H1 (cell line): ENCODE data around the gene DOCK1. TPM values are rescaled to one million over a fixed set of nuclear protein-coding genes. Genes with fewer than 3 reads are reported as not detected.

Experiments
- CTCF ChIA-PET: fragments of 300-600 bp; sonication (Branson Sonifier 250); formaldehyde crosslinking; loops from one replicate; lab custom pipeline; 2021; ENCODE audit not compliant: partially characterized antibody; lab: Charles Lee
- POLR2A ChIA-PET: fragments of 300-600 bp; sonication (Branson Sonifier 250); formaldehyde crosslinking; loops from one replicate; lab custom pipeline; 2021; ENCODE audit warnings: inconsistent platforms; ENCODE audit not compliant: partially characterized antibody; lab: Charles Lee
- DNase-seq, 2 experiments: peaks; one replicate each; pipeline versions ENCODE4 v3.0.0 to v3.0.0-alpha.2; 2010 to 2022; ENCODE audit warnings: low spot score in 2 of 2, low read depth in 1 of 2, mixed read lengths in 1 of 2
- FAIRE-seq: peaks from 2 replicates; lab custom pipeline; 2011; peaks lifted over from hg19 to GRCh38; lab: Jason Lieb, UNC
- H2AFZ ChIP-seq: 2 replicates; pipeline ENCODE4 v1.8.1; 2012; ENCODE audit warnings: low read length, inconsistent platforms
- H2AK5ac ChIP-seq: 2 replicates; pipeline ENCODE4 v1.6.1; 2013; ENCODE audit warnings: low read depth, low read length
- H2BK120ac ChIP-seq: replicated peaks from 2 replicates; pipeline ENCODE3; 2013; ENCODE audit warnings: low read depth, low read length, inconsistent platforms
- H2BK12ac ChIP-seq: 2 replicates; pipeline ENCODE4 v1.6.1; 2013; ENCODE audit warnings: low read depth, low read length
- H2BK15ac ChIP-seq: 2 replicates; pipeline ENCODE4 v1.6.1; 2013; ENCODE audit warnings: low read length
- H2BK20ac ChIP-seq: 2 replicates; pipeline ENCODE4 v1.6.1; 2013; ENCODE audit warnings: low read length
- H2BK5ac ChIP-seq: 2 replicates; pipeline ENCODE4 v1.6.1; 2013; ENCODE audit warnings: low read depth, low read length
- H3K14ac ChIP-seq: 2 replicates; pipeline ENCODE4 v1.6.1; 2013; ENCODE audit warnings: inconsistent platforms; ENCODE audit not compliant: insufficient read length
- H3K18ac ChIP-seq: 2 replicates; pipeline ENCODE4 v1.6.1; 2013; ENCODE audit warnings: low read length; ENCODE audit errors: extremely low read depth
- H3K23ac ChIP-seq: 2 replicates; pipeline ENCODE4 v1.6.1; 2013; ENCODE audit warnings: inconsistent platforms; ENCODE audit not compliant: insufficient read length
- H3K23me2 ChIP-seq: 2 replicates; pipeline ENCODE4 v1.6.1; 2013; ENCODE audit warnings: low read depth, low read length
- H3K27ac ChIP-seq: 2 replicates; pipeline ENCODE4 v1.6.1; 2011; ENCODE audit warnings: low read depth, low read length, inconsistent platforms
- H3K27me3 ChIP-seq, 4 experiments: replicated peaks in 1 of 4; 1 replicate in 1 of 4; 2 replicates in 3 of 4; pipeline versions ENCODE4 v1.6.1 to v1.8.1; 2011 to 2013; ENCODE audit warnings: low read length in 3 of 4, mild to moderate bottlenecking in 3 of 4, inconsistent platforms in 2 of 4, mixed read lengths in 2 of 4, moderate library complexity in 1 of 4; ENCODE audit not compliant: control insufficient read depth in 3 of 4, insufficient read depth in 3 of 4; ENCODE audit errors: extremely low read depth in 1 of 4
- H3K36me3 ChIP-seq, 4 experiments: 2 replicates each; pipeline versions ENCODE4 v1.6.1 to v1.8.1; 2011 to 2013; ENCODE audit warnings: mild to moderate bottlenecking in 4 of 4, low read length in 3 of 4, moderate library complexity in 2 of 4, control low read depth in 1 of 4, inconsistent platforms in 1 of 4; ENCODE audit not compliant: insufficient read depth in 4 of 4, control insufficient read depth in 2 of 4
- H3K4ac ChIP-seq: replicated peaks from 2 replicates; pipeline ENCODE3; 2013; ENCODE audit warnings: low read length, low read depth, mixed read lengths, inconsistent platforms; ENCODE audit not compliant: insufficient read length
- H3K4me1 ChIP-seq, 4 experiments: replicated peaks in 1 of 4; 1 replicate in 1 of 4; 2 replicates in 3 of 4; pipeline versions ENCODE4 v1.6.1 to v1.8.1; 2011 to 2013; ENCODE audit warnings: low read length in 3 of 4, inconsistent platforms in 2 of 4, mixed read lengths in 1 of 4; ENCODE audit not compliant: insufficient read depth in 4 of 4, control insufficient read depth in 3 of 4
- H3K4me2 ChIP-seq, 2 experiments: 2 replicates each; pipeline versions ENCODE4 v1.6.1 to v1.8.1; 2011 to 2013; ENCODE audit warnings: low read depth in 2 of 2, low read length in 2 of 2, control low read depth in 1 of 2, inconsistent platforms in 1 of 2, mild to moderate bottlenecking in 1 of 2; ENCODE audit not compliant: insufficient read depth in 1 of 2
- H3K4me3 ChIP-seq, 4 experiments: fragments of 200-600, 300-600 bp in 1 of 4; sonication (generic), shearing (Covaris generic), sonication (Bioruptor Twin) in 1 of 4; 2 replicates each; pipeline versions ENCODE4 v1.5.1 to v1.8.1; 2011 to 2016; ENCODE audit warnings: low read length in 4 of 4, low read depth in 3 of 4, control low read depth in 2 of 4, inconsistent platforms in 2 of 4, mild to moderate bottlenecking in 2 of 4, mixed read lengths in 1 of 4, moderate library complexity in 1 of 4; ENCODE audit not compliant: insufficient read depth in 2 of 4; ENCODE audit errors: extremely low read depth in 1 of 4
- H3K56ac ChIP-seq: replicated peaks from 2 replicates; pipeline ENCODE3; 2013; ENCODE audit warnings: low read depth, mild to moderate bottlenecking, mixed read lengths, low read length, inconsistent platforms; ENCODE audit not compliant: insufficient read length
- H3K79me1 ChIP-seq: 2 replicates; pipeline ENCODE4 v1.6.1; 2013; ENCODE audit warnings: low read depth, low read length, control low read depth
- H3K79me2 ChIP-seq, 2 experiments: 2 replicates each; pipeline versions ENCODE4 v1.6.1 to v1.8.1; 2012 to 2013; ENCODE audit warnings: low read length in 2 of 2, mild to moderate bottlenecking in 2 of 2, inconsistent platforms in 1 of 2; ENCODE audit not compliant: insufficient read depth in 2 of 2, control insufficient read depth in 1 of 2
- H3K9ac ChIP-seq, 4 experiments: replicated peaks in 1 of 4; 1 replicate in 1 of 4; 2 replicates in 3 of 4; pipeline versions ENCODE4 v1.6.1 to v1.8.1; 2011 to 2013; ENCODE audit warnings: low read depth in 3 of 4, low read length in 3 of 4, control low read depth in 2 of 4, mild to moderate bottlenecking in 2 of 4, moderate library complexity in 2 of 4, inconsistent platforms in 1 of 4; ENCODE audit errors: extremely low read depth in 1 of 4
- H3K9me3 ChIP-seq, 2 experiments: 2 replicates each; pipeline versions ENCODE4 v1.6.1 to v1.8.1; 2012 to 2013; ENCODE audit warnings: mild to moderate bottlenecking in 2 of 2, moderate library complexity in 2 of 2, control low read depth in 1 of 2, inconsistent platforms in 1 of 2, low read depth in 1 of 2, low read length in 1 of 2, mixed read lengths in 1 of 2; ENCODE audit not compliant: insufficient read depth in 2 of 2
- H4K20me1 ChIP-seq, 2 experiments: replicated peaks in 1 of 2; 2 replicates each; pipeline versions ENCODE3 to v1.8.1; 2011 to 2013; ENCODE audit warnings: inconsistent platforms in 2 of 2, low read length in 2 of 2, mild to moderate bottlenecking in 1 of 2; ENCODE audit not compliant: insufficient read depth in 2 of 2, control insufficient read depth in 1 of 2
- H4K5ac ChIP-seq: 2 replicates; pipeline ENCODE4 v1.6.1; 2013; ENCODE audit warnings: low read length, low read depth, mixed read lengths, inconsistent platforms; ENCODE audit not compliant: insufficient read length
- H4K8ac ChIP-seq: 2 replicates; pipeline ENCODE4 v1.8.0; 2013; ENCODE audit warnings: mild to moderate bottlenecking, moderate library complexity, low read length, inconsistent platforms; ENCODE audit not compliant: insufficient read depth; ENCODE audit errors: extremely low read depth
- H4K91ac ChIP-seq: replicated peaks from 2 replicates; pipeline ENCODE3; 2013; ENCODE audit warnings: low read length, mixed read lengths, inconsistent platforms; ENCODE audit not compliant: insufficient read length
- BCL11A ChIP-seq, 2 experiments: IDR thresholded peaks; one replicate each; pipeline ENCODE4 v1.6.1; 2011; ENCODE audit warnings: low read depth in 2 of 2, low read length in 2 of 2, mild to moderate bottlenecking in 2 of 2
- EZH2 ChIP-seq: fragments of 200-600 bp; sonication (generic); IDR thresholded peaks from 2 replicates; pipeline ENCODE4 v1.7.1; 2012; ENCODE audit warnings: low read depth, mild to moderate bottlenecking, moderate library complexity, low read length, inconsistent platforms; ENCODE audit not compliant: severe bottlenecking
- NANOG ChIP-seq: IDR thresholded peaks from 2 replicates; pipeline ENCODE4 v1.6.1; 2011; ENCODE audit warnings: low read length, low read depth, mild to moderate bottlenecking, inconsistent platforms; ENCODE audit not compliant: insufficient read depth, poor library complexity, severe bottlenecking
- POLR2A ChIP-seq, 2 experiments: IDR thresholded peaks; 1 replicate in 1 of 2; 2 replicates in 1 of 2; pipeline ENCODE4 v1.6.1; 2011; ENCODE audit warnings: low read depth in 2 of 2, low read length in 2 of 2, mild to moderate bottlenecking in 2 of 2; ENCODE audit errors: control extremely low read depth in 1 of 2
- POLR2AphosphoS5 ChIP-seq: IDR thresholded peaks from 2 replicates; pipeline ENCODE4 v1.6.1; 2011; ENCODE audit warnings: low read depth, low read length
- SAP30 ChIP-seq: fragments of 300-600 bp; sonication (generic); IDR thresholded peaks from 2 replicates; pipeline ENCODE4 v1.7.1; 2012; ENCODE audit warnings: low read length, moderate library complexity, mild to moderate bottlenecking, inconsistent platforms; ENCODE audit not compliant: insufficient read depth, insufficient replicate concordance
- SIX5 ChIP-seq: IDR thresholded peaks from 2 replicates; pipeline ENCODE4 v1.6.1; 2011; ENCODE audit warnings: mild to moderate bottlenecking, low read depth, low read length
- TCF12 ChIP-seq: IDR thresholded peaks from 2 replicates; pipeline ENCODE4 v1.6.1; 2011; ENCODE audit warnings: low read depth, mild to moderate bottlenecking, low read length
- WGBS, 2 experiments: shearing (Covaris generic) in 1 of 2; methylation state at CpG; one replicate each; pipeline versions ENCODE4 v1.1.6 to v1.1.7; 2013 to 2015; ENCODE audit warnings: low lambda C conversion rate in 2 of 2, mixed read lengths in 2 of 2, inconsistent platforms in 1 of 2, low coverage in 1 of 2, missing lambda C conversion rate in 1 of 2; ENCODE audit not compliant: insufficient replicate concordance in 2 of 2, insufficient coverage in 1 of 2, insufficient read length in 1 of 2; ENCODE audit errors: extremely low coverage in 1 of 2, missing lambda C conversion rate in 1 of 2; 5-methylcytosine and 5-hydroxymethylcytosine counted together
- polyA plus RNA-seq, 7 experiments: library from polyadenylated mRNA; depleted of rRNA in 3 of 7; stranded (reverse) in 5 of 7; unstranded in 2 of 7; fragments of >200 nt in 5 of 7; fragments of 200-250 nt in 2 of 7; gene quantifications; 1 replicate in 5 of 7; 2 replicates in 1 of 7; 4 replicates in 1 of 7; pipeline versions ENCODE4 v1.2.1 to v1.2.3, GENCODE V29; 2011 to 2013; ENCODE audit warnings: missing spikeins in 2 of 7, mixed read lengths in 2 of 7
- total RNA-seq: library from RNA; stranded (reverse); fragmentation: NEBNext Ultra II Directional; extraction: Animal tissue kit (Norgen Biotek cat#: 25700); gene quantifications from 2 replicates; pipeline ENCODE4 v1.2.1, GENCODE V29; 2021

Gene DOCK1
- total and polyA plus RNA-seq, 2 of the 8 experiments (the other 6 are each of a cell fraction or from before 2014, with no cell fraction given), result 11.6 to 53.0 TPM

DNA sequence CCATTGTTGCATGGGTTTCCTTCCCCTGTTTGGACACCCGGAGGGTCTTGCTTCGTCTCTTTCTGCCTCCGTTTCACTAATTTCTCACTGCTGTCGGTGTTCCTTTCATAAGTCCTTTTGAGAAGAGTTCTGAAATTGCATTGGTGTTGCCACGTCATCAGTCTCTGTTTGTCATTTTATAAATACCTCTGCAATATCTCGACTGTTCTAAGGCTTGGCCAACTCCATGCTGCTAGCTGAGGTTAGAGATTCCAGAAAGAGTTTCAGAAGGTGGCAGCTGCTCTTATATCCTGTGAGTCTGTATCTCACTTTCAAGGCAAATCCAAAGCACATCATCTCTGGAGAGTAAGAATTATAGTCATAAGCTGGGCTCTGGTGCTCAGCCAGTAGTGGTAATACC lies 439.1 kb downstream of the DOCK1 start:
- FAIRE-seq, result no peak
- 94% methylated on average over 6 of the region's 6 CpGs; no CpG with 5 or more reads in 1 of the 2 experiments for WGBS, 2 experiments

More for the DNA sequence above, 439.1 kb downstream of the DOCK1 start:
- Histone ChIP-seq H3K18ac (no peak overlapping the region), H3K9me3 (no peaks in the 10 kb centered on the region), H2BK5ac (no peak overlapping the region), H2BK12ac (no peak overlapping the region), H2AK5ac (no peak overlapping the region), H3K14ac (no peak overlapping the region), H3K9ac (no peak overlapping the region), H3K79me1 (no peaks in the 10 kb centered on the region), H3K56ac (no peak overlapping the region), H3K4me1 (peaks cover 0 to 8% (median 2%) of the 10 kb centered on the region in 4 experiments; a peak in 2 of 7 replicates), H4K8ac (no peak overlapping the region), H3K36me3 (no peaks in the 10 kb centered on the region), H3K27me3 (no peaks in the 10 kb centered on the region), H3K23me2 (no peaks in the 10 kb centered on the region), H3K79me2 (no peaks in the 10 kb centered on the region), H3K4me2 (no peak overlapping the region), H3K4me3 (no peak overlapping the region), H4K91ac (no peak overlapping the region), H3K23ac (no peak overlapping the region), H2BK20ac (no peak overlapping the region), H2AFZ (no peak overlapping the region), H3K4ac (no peak overlapping the region), H4K5ac (no peak overlapping the region), H2BK120ac (no peak overlapping the region), H3K27ac (no peak overlapping the region), H4K20me1 (no peaks in the 10 kb centered on the region), H2BK15ac (no peak overlapping the region)
- CTCF ChIA-PET, result no interaction called here
- DNase-seq, result no peak
- POLR2A ChIA-PET, result no interaction called here
- no peak for TF ChIP-seq SIX5
- no peak for TF ChIP-seq POLR2A (IDR thresholded peaks at IDR 0.05; ENCODE audit: control extremely low read depth in 1 of 2, low read depth in 2 of 2, low read length in 2 of 2)
- no peak for TF ChIP-seq TCF12
- no peak for TF ChIP-seq EZH2
- TF ChIP-seq NANOG, result no peak
- no peak for TF ChIP-seq BCL11A (IDR thresholded peaks at IDR 0.05; ENCODE audit: low read depth in 2 of 2, low read length in 2 of 2)
- TF ChIP-seq POLR2AphosphoS5, result no peak
- no peak for TF ChIP-seq SAP30
